D341Med (cell line): ENCODE results near the gene PBX1.

Experiments used
- DNase-seq: peaks from one replicate; pipeline ENCODE4 v3.0.0; 2012; ENCODE audit warnings: low spot score

PBX1 gene

DNA sequence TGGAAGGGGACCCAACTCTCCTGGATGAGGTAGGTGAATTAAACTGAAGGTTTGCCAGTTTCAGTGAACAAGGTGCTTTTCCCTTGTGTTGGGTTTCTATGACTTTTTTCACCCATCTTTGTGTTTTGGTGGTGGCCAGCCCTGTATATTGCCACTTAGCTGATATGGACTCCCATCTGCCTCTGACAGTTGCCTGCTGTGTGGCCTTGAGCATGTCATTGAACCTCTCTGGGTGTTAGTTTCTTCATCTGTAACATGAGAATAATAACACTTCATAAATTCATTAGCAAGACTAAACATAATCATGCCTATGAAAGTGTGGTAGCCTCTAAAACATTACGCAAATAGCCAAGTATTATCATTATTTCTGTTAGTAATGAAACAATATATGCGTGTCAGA lies 141.7 kb downstream of the PBX1 start:
- DNase-seq: no peak

DNA sequence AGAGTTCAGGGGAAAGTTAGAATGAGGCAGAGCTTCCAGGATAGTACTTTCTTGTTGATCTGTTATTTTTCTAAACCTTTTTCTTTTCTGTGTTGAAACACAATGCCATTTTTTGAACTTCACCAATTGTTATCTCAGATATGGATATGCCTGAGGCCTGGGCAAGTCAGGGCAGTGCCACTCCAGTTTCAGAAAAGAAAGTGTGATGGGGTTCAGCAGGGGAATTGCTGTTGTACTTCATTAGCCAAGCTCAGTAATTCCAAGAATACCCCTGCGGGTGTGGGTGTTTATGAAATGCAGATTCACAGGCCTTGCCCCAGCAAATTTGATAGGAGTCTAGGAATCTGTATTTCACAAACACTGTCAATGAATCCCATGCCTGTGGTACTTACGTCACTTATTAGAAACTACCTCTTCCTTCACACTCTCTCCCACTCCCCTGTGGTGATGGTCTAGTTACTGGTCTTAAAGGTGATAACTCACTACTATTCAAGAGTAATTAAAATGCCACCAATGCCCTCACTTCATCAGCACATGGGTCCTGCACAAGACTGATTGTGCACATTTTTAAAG lies 142.3 kb downstream of the PBX1 start:
- no peak for DNase-seq

DNA sequence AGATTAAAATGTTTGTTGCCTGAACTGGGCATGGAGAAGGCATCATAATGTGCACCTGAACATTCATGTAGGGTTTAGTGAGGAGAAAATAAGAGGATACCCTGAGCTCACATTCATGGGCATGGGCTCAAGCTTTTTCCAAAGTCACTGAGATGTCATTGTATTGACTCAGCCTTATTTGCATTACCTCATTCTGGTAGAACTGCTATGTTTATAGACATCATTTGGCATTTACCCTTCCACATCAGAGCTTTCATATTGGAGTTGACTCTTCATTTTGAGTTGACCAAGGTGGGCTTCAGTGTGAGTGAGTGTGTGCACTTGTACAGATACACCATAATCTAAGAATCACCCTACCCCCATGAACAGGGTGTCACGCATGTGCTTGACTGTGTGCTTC lies 143.2 kb downstream of the PBX1 start:
- no peak for DNase-seq

DNA sequence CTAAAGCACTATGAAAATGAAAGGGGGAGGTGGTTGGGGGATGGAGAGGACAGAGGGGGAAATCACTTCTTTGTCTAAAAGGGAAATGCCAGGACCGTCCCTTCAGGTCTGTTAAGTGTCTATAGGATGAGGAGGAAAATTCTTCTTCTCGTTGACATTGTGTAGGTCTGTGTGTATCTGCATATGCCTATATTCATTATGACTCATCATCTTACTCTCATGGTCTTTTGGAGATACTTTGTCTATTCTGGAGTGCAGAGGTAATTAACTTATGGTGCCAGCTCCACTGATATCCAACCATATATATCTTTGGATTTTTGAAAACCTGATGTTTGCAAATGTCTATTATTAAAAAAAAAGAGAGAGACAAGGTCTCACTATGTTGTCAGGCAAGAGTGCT lies 143.7 kb downstream of the PBX1 start:
- DNase-seq: no peak

DNA sequence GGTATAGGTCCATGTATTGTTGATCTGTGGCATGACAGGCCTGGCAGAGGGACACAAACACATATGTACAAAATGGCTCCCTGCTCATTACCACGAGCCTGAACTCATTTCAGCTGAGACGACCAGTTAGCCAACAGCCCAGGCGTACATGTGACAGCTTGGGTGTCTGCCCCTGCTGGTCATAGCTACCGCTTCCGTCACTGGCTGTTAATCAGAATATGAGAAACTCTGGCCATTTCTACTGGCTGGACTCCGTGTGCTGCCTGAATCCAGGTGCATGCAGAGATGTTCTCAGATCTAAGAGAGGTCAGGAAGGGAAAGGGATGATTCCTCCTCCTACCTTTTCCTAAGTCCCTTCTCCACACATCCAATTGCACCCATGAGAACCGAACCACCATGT lies 144.5 kb downstream of the PBX1 start:
- no peak for DNase-seq

DNA sequence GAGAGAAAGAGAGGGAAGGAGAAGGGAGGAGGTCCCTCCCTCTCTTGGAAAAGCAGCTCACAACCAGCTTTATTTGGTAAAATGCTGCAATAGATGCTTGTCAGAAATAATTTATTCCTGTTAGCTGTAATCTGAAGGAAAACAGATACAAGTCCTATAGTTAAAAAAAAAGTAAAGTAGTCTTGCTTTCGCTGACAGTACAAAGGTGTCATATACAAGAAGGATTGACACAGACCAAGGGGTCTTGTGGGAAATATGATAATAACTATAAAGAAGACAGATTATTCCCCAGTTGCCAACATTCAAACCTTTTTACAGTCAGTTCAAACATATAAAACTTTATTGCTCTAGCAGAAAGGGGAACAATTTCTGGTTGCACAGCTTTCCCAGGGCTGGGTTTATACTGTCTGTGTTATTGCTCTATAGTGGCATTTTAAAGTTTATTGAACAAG lies 145.0 kb downstream of the PBX1 start:
- DNase-seq: no peak

DNA sequence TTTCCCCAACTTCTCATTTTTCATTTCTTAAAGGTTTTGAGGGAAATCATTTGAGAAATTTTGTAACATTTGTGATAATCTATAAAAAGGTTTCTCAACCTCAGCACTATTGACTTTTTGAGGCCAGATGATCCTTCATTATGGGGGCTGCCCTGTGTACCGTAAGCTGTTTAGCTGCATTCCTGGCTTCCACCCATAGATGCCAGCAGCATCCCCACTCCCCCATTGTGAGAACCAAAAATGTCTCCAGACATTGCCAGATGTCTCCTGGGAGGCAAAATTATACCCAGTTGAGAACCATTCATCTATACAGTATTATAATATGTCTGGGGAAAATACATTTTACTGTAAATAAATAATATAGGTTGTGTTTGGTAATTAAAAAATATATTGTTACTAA lies 146.0 kb downstream of the PBX1 start:
- DNase-seq: peak; percentile 65

DNA sequence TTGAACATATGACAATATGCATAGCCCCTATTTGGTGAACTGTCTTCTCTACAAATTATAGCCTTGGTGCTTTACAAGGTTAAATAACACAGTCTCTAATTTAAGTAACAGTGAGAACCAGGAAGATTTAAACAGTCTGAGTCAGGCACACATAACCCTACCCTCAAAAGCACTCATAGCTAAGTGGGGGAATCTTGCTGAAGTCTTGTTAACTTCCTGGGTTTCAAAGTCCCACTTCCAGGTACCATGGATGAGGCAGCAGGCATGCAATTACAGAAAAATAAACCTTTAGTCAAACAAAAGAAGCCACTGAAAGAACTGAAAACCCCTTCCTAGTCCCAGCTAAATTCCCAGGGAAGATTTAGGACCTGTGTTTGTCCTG lies 147.6 kb downstream of the PBX1 start:
- DNase-seq: no peak

DNA sequence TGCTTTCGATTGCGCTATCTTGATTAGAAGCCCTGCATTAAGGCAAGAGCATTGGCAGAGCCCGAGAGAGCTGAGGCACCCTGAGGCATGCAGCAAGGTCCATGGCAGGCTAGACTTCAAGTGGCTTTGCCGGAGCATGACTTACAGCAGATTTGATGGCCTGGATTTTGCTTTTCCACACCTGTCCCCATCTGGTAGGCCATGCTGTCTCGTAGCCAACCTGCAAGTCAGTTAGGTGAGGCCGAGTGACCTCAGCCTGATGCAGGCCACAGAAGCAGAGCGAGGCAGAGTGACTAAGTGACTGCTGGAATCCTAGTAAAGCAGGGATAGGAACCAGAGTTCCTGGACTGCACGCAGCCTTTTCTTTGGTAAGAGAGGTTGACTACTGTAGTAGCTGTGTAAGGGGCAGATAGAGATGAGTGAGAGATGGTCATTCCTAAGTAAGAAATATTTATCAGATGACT lies 148.9 kb downstream of the PBX1 start:
- DNase-seq: no peak

DNA sequence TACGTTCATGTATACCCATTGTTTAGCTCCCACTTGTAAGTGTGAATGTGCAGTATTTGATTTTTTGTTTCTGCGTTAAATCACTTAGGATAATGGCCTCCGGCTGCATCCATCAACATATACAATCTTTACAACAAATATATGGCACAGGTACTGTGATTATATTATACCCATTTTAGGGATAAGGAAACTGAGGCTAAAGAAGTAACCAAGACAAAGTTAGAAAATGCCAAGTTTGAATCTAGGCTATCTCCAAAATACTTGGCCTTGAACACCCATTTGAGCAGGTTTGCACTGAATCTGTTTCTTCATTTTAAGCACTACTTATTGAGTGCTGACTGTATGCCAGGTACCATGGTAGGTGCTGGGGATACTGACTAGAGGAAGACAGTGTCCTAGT lies 149.6 kb downstream of the PBX1 start:
- DNase-seq: no peak

DNA sequence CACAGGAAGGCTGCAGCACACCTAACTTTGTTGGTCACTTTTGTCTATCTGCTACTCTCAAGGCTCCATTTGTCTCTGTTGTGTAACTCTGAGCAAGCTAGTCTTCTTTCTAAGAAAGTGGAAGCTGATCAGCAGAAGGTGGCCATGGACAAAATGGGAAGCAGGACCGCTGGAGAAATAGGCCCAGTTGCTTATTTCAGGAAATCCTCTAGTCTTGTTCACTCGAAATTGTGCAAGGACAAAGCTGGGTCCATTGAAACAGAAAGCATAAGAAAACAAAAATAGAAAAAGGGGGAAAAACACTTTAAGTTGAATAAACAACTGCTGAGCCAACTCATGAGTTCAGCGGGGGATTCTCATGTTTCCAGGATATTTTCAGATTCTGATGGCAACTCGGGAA lies 150.1 kb downstream of the PBX1 start:
- DNase-seq: no peak

DNA sequence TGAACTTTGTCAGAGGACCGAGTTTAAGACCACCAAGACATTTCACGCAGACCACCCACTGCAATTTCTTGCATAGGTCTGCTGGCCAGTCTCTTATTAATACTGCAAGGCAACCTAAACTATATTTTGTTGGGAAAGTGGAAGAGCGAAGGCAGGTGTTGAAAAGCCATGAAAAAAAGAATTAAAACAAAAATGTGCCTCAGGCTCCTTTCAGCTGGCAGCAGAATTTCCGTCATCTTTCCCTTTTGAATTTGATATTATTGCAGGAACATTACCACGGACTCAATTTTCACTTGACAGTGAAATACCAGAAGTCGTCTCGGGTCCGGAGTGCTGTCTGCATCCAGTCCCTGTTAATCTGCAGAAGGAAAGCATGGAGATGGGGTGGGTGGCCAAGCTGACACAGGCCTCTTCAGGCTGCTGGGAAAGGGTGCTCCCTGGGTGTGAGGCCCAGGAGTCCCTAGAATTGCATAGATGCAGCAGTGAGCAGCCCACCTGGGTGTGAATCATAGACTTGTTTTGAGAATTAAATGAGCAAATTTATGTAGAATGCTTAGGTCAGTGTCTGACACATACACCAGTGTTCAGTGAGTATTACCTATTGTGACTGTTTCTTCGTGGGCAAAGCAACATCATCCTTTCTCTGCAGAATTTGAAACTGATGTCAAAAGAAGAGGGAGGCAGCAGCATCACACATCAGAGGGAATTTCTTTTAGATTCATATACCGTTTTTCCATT lies 150.7 kb downstream of the PBX1 start:
- no peak for DNase-seq

DNA sequence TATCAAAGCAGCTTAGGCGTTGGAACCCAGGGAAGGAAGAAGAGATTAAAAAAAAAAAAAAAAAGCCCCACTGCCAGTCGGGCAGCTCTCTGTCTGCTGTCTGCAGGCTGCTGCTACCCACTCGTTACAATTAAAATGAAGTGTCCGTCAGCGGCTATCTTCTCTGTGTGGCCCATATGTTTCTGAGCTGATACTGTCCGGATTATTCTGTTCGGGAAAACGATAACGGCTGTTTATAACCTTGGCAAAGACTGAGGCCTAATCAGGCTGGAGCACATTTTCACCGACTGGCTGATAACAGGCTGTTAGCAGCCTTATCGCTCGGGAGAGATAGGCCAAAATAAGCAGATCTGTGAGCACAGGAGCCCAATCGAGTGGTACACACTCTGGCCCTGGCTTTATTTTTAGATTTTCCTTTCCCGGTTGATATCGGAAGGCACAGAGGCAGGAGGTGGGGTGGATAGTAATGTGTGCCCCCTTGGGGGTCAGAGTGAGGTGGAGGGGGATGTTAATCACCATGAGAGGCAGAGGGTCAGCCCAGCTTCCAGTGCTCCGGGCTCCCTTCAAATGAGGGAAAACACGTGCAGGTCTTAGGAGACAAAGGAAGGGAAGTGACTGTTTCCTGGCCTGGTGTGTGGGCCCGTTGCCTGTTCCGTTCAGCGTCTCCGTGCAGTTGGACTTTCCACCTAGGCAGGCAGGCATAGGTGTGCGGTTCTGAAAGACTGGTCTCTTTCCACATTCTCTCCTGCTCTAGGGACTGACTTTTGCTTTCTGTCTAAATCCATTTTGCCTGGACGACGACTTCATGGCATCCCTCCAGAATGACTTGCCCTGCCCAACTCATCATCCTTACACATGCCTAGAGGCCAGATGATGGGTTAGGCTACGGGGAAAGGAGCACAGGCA lies 153.4 kb downstream of the PBX1 start:
- peak; percentile 85 for DNase-seq

DNA sequence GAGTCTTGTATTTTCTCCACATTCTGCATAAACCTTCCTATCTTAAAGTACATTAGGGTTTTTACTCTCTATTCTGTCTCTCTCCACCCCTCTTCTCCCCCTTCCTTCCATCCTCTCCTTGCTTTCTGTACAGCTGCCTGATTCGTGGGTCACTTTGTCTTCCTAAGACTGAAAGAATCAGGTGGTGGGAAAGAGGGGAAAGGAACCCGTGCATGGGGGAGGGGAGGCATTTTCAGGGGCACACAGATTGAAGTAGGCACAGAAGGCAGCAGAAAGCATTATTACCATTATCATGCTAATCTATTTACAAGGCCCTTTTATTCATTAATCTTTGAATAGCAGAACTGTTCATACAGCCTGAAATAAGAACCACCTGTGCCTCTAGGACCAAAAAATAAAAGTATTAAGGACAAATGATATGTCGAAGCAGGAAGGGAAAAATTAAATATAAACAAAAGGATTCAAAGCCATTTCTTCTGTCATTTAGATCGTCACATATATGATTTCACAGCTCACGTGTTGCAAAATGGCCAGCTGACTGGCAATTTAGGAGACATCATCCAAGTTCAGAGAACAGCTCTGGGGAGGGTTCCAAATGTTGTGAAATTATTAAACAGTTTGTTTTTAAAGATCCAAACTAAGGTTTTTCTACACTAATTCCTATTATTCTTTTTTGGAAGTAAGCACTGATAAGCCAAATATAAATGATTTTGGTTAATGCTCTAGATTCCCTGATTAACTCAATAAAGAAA lies 154.6 kb downstream of the PBX1 start:
- no peak for DNase-seq

DNA sequence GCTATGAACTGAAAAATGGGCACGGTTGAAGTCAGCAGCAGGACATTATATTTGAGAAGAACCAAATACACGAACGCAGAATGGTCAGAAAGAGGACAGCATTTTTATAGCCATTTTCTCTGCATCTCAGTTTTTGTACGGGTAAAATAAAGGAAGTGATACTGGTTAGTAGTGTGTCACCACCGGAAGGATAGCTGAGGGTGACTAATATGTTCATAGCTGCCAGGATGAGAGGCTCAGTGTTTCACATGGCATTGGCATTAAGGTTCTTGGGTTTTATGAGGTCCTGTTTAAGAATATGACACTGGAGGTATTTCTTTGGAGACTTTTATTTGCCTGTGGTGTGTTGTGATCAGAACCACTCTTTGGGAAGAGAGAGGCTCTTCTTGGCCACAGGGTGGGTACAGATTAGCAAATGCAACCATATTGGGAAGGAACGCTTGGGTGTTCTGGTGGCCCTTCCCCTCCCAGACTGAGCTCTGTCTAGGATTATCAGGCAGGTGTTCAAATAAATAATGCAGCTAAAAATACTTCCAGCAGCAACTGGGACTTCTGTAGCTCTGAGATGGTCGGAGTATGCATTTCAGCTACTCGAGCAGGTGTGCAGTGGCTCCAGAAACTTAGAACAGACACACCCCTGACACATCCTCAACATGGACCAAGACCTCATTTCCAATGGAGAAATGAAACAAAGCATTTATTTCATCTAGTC lies 158.2 kb downstream of the PBX1 start:
- no peak for DNase-seq

DNA sequence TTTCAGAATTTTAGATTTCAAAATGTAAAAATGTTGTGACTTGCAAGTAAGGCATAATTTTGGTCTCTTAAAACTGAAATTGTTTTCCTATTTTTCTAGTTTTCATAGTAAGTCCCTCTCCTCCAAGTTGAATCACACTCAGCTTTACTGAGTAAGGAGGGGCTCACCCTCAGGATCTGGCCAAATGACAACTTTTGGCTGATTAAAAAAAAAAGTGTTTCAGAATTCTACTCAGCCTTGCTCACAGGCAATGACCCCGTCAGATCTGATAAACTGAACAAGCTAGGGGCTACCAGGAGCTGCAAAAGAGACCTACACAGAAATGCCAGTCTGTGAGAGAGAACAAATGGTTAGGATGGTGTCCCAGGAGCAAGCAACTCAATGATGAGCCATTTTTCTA lies 159.8 kb downstream of the PBX1 start:
- DNase-seq: no peak

DNA sequence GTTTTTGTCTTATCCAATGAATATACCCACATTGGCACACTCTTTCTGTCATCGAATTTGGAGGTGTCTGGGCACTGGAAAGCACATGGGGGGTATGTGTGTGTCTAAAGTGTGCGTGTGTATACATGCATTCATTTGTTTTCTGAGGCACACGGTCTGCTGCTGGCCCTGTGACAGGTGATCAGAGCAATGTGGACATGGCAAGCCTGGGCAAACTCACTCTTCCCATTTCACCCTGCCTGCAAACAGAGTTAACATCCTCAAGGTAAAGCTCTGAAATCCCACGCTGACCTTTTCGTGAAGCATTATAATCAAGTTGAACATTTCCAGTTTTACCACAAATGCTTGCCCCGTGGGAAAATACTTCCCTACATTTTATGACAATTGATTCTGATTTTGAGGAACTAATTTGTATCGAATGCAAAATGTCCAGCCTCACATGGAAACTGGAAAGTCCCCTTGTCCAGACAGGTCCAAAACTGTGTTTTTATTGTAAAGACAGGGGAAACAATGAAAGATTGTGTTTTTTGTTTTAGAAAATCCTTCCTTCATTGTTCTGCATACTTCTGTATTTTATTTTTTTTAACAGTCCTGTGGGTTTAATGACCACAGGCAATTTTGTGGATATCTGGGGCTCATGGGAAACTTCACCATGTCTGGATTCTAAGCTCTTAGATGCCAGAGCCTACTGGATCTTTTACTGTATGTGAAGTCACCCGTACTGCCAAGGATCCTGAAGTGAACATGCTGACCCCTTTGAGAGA lies 160.9 kb downstream of the PBX1 start:
- no peak for DNase-seq

DNA sequence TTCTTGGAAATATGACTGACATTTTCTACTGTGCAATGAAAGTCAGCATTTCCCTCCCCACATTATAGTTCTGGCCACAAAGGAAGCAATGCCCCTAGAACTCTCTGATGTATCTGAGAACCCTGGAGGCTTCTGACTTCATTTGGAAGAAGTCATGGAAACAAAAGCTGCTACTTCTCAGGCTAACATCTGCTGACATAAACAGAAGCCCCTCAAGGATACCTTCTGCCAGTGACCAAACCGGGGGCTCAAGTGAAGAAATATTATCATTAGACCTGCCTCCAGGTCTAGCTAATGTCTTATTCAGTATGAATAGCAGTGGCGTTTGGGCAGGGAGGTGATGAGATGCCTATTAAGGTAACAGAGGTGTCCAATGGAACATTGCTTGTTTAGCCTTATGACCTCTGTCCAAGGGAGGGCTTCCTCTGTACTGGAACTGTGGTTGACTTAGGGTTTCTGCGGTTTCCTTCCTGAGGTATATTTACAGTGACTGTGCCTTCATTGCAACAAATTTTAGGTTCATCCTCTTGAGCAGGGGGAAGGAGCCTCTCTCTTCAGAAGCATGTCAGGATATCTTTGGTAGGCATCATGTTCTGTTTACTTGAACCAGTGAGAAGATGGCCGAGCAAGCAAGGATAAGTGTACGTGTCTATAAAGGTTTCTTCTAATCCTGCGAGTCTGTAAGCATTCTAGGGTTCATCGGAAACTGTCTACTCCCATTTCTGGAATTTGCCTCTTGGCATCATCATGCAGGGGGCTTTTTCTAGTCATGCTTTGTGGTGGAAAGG lies 161.7 kb downstream of the PBX1 start:
- DNase-seq: no peak

DNA sequence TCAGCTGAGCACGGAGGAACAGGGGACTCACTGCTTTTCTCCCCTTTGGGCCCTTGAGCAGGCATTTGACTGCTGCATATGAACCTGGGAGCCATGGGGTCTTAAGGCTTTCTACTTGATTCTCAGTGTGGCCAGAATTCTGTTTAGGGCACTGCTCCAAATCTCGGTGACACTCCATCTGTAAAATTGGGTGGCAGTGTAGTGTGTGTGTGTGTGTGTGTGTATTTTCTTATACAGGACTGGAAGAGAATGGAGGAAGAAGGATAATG lies 162.2 kb downstream of the PBX1 start:
- DNase-seq: no peak

DNA sequence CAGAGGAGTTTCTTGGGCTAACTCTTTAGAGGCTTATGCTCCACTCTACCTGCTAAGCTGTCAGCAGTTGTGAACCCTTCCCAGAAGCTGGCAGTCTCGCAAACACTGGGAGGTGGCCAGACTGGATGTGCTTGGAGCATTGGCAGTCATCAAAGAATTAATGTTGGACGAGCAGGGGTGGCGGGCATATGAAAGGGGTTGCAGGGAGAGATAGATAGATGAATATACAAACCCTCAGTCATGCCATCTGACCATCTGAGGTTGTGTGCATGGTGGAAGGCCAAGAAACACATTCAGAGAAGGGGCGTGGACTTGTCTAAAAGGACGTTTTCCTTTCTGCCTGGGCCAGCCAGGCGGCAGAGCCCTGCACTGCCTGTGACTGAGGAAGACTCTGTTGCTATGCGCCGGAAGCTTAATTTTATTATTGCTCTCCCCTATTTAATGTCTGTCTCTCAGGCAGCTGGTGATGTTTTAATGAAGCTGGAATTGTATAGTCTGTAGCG lies 164.4 kb downstream of the PBX1 start:
- DNase-seq: peak; percentile 78
